Measurements from ENCODE around the gene PXYLP1.

- TF ChIP-seq, protein P1, sequence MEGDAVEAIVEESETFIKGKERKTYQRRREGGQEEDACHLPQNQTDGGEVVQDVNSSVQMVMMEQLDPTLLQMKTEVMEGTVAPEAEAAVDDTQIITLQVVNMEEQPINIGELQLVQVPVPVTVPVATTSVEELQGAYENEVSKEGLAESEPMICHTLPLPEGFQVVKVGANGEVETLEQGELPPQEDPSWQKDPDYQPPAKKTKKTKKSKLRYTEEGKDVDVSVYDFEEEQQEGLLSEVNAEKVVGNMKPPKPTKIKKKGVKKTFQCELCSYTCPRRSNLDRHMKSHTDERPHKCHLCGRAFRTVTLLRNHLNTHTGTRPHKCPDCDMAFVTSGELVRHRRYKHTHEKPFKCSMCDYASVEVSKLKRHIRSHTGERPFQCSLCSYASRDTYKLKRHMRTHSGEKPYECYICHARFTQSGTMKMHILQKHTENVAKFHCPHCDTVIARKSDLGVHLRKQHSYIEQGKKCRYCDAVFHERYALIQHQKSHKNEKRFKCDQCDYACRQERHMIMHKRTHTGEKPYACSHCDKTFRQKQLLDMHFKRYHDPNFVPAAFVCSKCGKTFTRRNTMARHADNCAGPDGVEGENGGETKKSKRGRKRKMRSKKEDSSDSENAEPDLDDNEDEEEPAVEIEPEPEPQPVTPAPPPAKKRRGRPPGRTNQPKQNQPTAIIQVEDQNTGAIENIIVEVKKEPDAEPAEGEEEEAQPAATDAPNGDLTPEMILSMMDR (conservative IDR thresholded peaks at IDR 0.05), result no peak
- TF ChIP-seq EZH2 (IDR thresholded peaks at IDR 0.05; ENCODE audit: low read depth), result no peak
Observed at GRCh38 chr3:141275511-141275910, 43.9 kb downstream of the PXYLP1 start.
